ENCODE data around the gene PSORS1C1. TPM values are rescaled to one million over a fixed set of nuclear protein-coding genes. Genes with fewer than 3 reads are reported as not detected.
"Not testable (repeated sequence)": the region's sequence is repeated elsewhere in the genome, so short reads cannot be mapped to it uniquely, and the experiment has no call there.

PSORS1C1 gene
- polyA plus RNA-seq, 2 donors = 1.00 to 4.3 TPM

GRCh38 chr6:31162463-31163165 is 48.0 kb downstream of the PSORS1C1 start:
- peaks cover 6% of the 10 kb centered on the region in 2 donors for H3K4me1 ChIP-seq (ENCODE audit: control insufficient read depth in 2 of 2, insufficient read depth in 2 of 2, low read length in 1 of 2)
- H3K36me3 ChIP-seq (ENCODE audit: control insufficient read depth in 2 of 2, insufficient read depth in 2 of 2, low read length in 1 of 2) = peaks cover 0 to 1% of the 10 kb centered on the region in 2 donors
- 89 to 91% methylated on average over 13 of the region's 13 CpGs for WGBS, 2 donors
- H3K4me3 ChIP-seq (ENCODE audit: low read depth in 1 of 2, low read length in 2 of 2) = no peak overlapping the region
- H3K9me3 ChIP-seq (ENCODE audit: control insufficient read depth in 2 of 2, insufficient read depth in 1 of 2, low read depth in 1 of 2, low read length in 1 of 2) = no peaks in the 10 kb centered on the region
- H3K27me3 ChIP-seq (ENCODE audit: control insufficient read depth in 1 of 2, insufficient read depth in 2 of 2, low read length in 2 of 2) = no peaks in the 10 kb centered on the region
- H3K27ac ChIP-seq (ENCODE audit: low read depth in 2 of 2, low read length in 1 of 2) = no peak overlapping the region

- H3K27me3 ChIP-seq (ENCODE audit: control insufficient read depth in 1 of 2, insufficient read depth in 2 of 2, low read length in 2 of 2) = no peaks in the 10 kb centered on the region
- peaks cover 6% of the 10 kb centered on the region in 2 donors for H3K4me1 ChIP-seq (ENCODE audit: control insufficient read depth in 2 of 2, insufficient read depth in 2 of 2, low read length in 1 of 2)
- no peak overlapping the region for H3K27ac ChIP-seq (ENCODE audit: low read depth in 2 of 2, low read length in 1 of 2)
- no peak overlapping the region for H3K4me3 ChIP-seq (ENCODE audit: low read depth in 1 of 2, low read length in 2 of 2)
- H3K9me3 ChIP-seq (ENCODE audit: control insufficient read depth in 2 of 2, insufficient read depth in 1 of 2, low read depth in 1 of 2, low read length in 1 of 2) = no peaks in the 10 kb centered on the region
- H3K36me3 ChIP-seq (ENCODE audit: control insufficient read depth in 2 of 2, insufficient read depth in 2 of 2, low read length in 1 of 2) = peaks cover 0 to 1% of the 10 kb centered on the region in 2 donors
These were observed 49.3 kb downstream of the PSORS1C1 start for GRCh38 chr6:31163922-31164321.

GRCh38 chr6:31164475-31165063 is 50.0 kb downstream of the PSORS1C1 start:
- not testable (repeated sequence) for H3K27ac ChIP-seq (ENCODE audit: low read depth in 2 of 2, low read length in 1 of 2); H3K36me3 ChIP-seq (ENCODE audit: control insufficient read depth in 2 of 2, insufficient read depth in 2 of 2, low read length in 1 of 2); H3K4me3 ChIP-seq (ENCODE audit: low read depth in 1 of 2, low read length in 2 of 2); H3K4me1 ChIP-seq (ENCODE audit: control insufficient read depth in 2 of 2, insufficient read depth in 2 of 2, low read length in 1 of 2); H3K9me3 ChIP-seq (ENCODE audit: control insufficient read depth in 2 of 2, insufficient read depth in 1 of 2, low read depth in 1 of 2, low read length in 1 of 2); H3K27me3 ChIP-seq (ENCODE audit: control insufficient read depth in 1 of 2, insufficient read depth in 2 of 2, low read length in 2 of 2)
- WGBS, 2 donors = 88 to 92% methylated on average over 7 to 8 of the region's 9 CpGs

- not testable (repeated sequence) for H3K27me3 ChIP-seq (ENCODE audit: control insufficient read depth in 1 of 2, insufficient read depth in 2 of 2, low read length in 2 of 2); H3K4me1 ChIP-seq (ENCODE audit: control insufficient read depth in 2 of 2, insufficient read depth in 2 of 2, low read length in 1 of 2); H3K27ac ChIP-seq (ENCODE audit: low read depth in 2 of 2, low read length in 1 of 2); H3K4me3 ChIP-seq (ENCODE audit: low read depth in 1 of 2, low read length in 2 of 2); H3K9me3 ChIP-seq (ENCODE audit: control insufficient read depth in 2 of 2, insufficient read depth in 1 of 2, low read depth in 1 of 2, low read length in 1 of 2); H3K36me3 ChIP-seq (ENCODE audit: control insufficient read depth in 2 of 2, insufficient read depth in 2 of 2, low read length in 1 of 2)
- WGBS, 2 donors = 78 to 87% methylated on average over 16 to 17 of the region's 17 CpGs
These were observed 50.6 kb downstream of the PSORS1C1 start for GRCh38 chr6:31165064-31165832.

- WGBS, 2 donors = 72% methylated on average over 5 of the region's 5 CpGs
- Histone ChIP-seq H3K4me1 (ENCODE audit: control insufficient read depth in 2 of 2, insufficient read depth in 2 of 2, low read length in 1 of 2) (no peaks in the 10 kb centered on the region), H3K36me3 (ENCODE audit: control insufficient read depth in 2 of 2, insufficient read depth in 2 of 2, low read length in 1 of 2) (peaks cover 0 to 1% of the 10 kb centered on the region in 2 donors), H3K9me3 (ENCODE audit: control insufficient read depth in 2 of 2, insufficient read depth in 1 of 2, low read depth in 1 of 2, low read length in 1 of 2) (no peaks in the 10 kb centered on the region), H3K27me3 (ENCODE audit: control insufficient read depth in 1 of 2, insufficient read depth in 2 of 2, low read length in 2 of 2) (no peaks in the 10 kb centered on the region), H3K27ac (ENCODE audit: low read depth in 2 of 2, low read length in 1 of 2) (no peak overlapping the region), H3K4me3 (ENCODE audit: low read depth in 1 of 2, low read length in 2 of 2) (no peak overlapping the region)
These were observed 51.4 kb downstream of the PSORS1C1 start for GRCh38 chr6:31165986-31166385.

- H3K27me3 ChIP-seq (ENCODE audit: control insufficient read depth in 1 of 2, insufficient read depth in 2 of 2, low read length in 2 of 2) = no peaks in the 10 kb centered on the region
- no peaks in the 10 kb centered on the region for H3K4me1 ChIP-seq (ENCODE audit: control insufficient read depth in 2 of 2, insufficient read depth in 2 of 2, low read length in 1 of 2)
- 83 to 89% methylated on average over 3 of the region's 3 CpGs for WGBS, 2 donors
- H3K4me3 ChIP-seq (ENCODE audit: low read depth in 1 of 2, low read length in 2 of 2) = no peak overlapping the region
- H3K27ac ChIP-seq (ENCODE audit: low read depth in 2 of 2, low read length in 1 of 2) = no peak overlapping the region
- H3K9me3 ChIP-seq (ENCODE audit: control insufficient read depth in 2 of 2, insufficient read depth in 1 of 2, low read depth in 1 of 2, low read length in 1 of 2) = no peaks in the 10 kb centered on the region
- no peaks in the 10 kb centered on the region for H3K36me3 ChIP-seq (ENCODE audit: control insufficient read depth in 2 of 2, insufficient read depth in 2 of 2, low read length in 1 of 2)
These were observed 54.0 kb downstream of the PSORS1C1 start for GRCh38 chr6:31168606-31169005.

- Histone ChIP-seq H3K9me3 (ENCODE audit: control insufficient read depth in 2 of 2, insufficient read depth in 1 of 2, low read depth in 1 of 2, low read length in 1 of 2) (no peaks in the 10 kb centered on the region), H3K27me3 (ENCODE audit: control insufficient read depth in 1 of 2, insufficient read depth in 2 of 2, low read length in 2 of 2) (no peaks in the 10 kb centered on the region), H3K27ac (ENCODE audit: low read depth in 2 of 2, low read length in 1 of 2) (no peak overlapping the region), H3K36me3 (ENCODE audit: control insufficient read depth in 2 of 2, insufficient read depth in 2 of 2, low read length in 1 of 2) (peaks cover 0 to 1% of the 10 kb centered on the region in 2 donors), H3K4me3 (ENCODE audit: low read depth in 1 of 2, low read length in 2 of 2) (no peak overlapping the region), H3K4me1 (ENCODE audit: control insufficient read depth in 2 of 2, insufficient read depth in 2 of 2, low read length in 1 of 2) (no peaks in the 10 kb centered on the region)
- WGBS, 2 donors = 72 to 73% methylated on average over 10 of the region's 10 CpGs
These were observed 54.7 kb downstream of the PSORS1C1 start for GRCh38 chr6:31169123-31169857.

- H3K4me3 ChIP-seq (ENCODE audit: low read depth in 1 of 2, low read length in 2 of 2); H3K27ac ChIP-seq (ENCODE audit: low read depth in 2 of 2, low read length in 1 of 2); H3K4me1 ChIP-seq (ENCODE audit: control insufficient read depth in 2 of 2, insufficient read depth in 2 of 2, low read length in 1 of 2); H3K9me3 ChIP-seq (ENCODE audit: control insufficient read depth in 2 of 2, insufficient read depth in 1 of 2, low read depth in 1 of 2, low read length in 1 of 2); H3K27me3 ChIP-seq (ENCODE audit: control insufficient read depth in 1 of 2, insufficient read depth in 2 of 2, low read length in 2 of 2); H3K36me3 ChIP-seq (ENCODE audit: control insufficient read depth in 2 of 2, insufficient read depth in 2 of 2, low read length in 1 of 2): not testable (repeated sequence)
- 75 to 80% methylated on average over 15 to 23 of the region's 23 CpGs for WGBS, 2 donors
These were observed 55.4 kb downstream of the PSORS1C1 start for GRCh38 chr6:31169858-31170599.

- WGBS, 2 donors = 69 to 81% methylated on average over 9 of the region's 9 CpGs
- no peak within 1 kb of the TSS for H3K27ac ChIP-seq (ENCODE audit: low read depth in 2 of 2, low read length in 1 of 2)
- H3K9me3 ChIP-seq (ENCODE audit: control insufficient read depth in 2 of 2, insufficient read depth in 1 of 2, low read depth in 1 of 2, low read length in 1 of 2) = no peaks in the 10 kb centered on the region
- no peak within 1 kb of the TSS for H3K4me3 ChIP-seq (ENCODE audit: low read depth in 1 of 2, low read length in 2 of 2)
- H3K27me3 ChIP-seq (ENCODE audit: control insufficient read depth in 1 of 2, insufficient read depth in 2 of 2, low read length in 2 of 2) = no peaks in the 10 kb centered on the region
- H3K36me3 ChIP-seq (ENCODE audit: control insufficient read depth in 2 of 2, insufficient read depth in 2 of 2, low read length in 1 of 2) = peaks cover 0 to 5% of the 10 kb centered on the region in 2 donors
- H3K4me1 ChIP-seq (ENCODE audit: control insufficient read depth in 2 of 2, insufficient read depth in 2 of 2, low read length in 1 of 2) = no peaks in the 10 kb centered on the region
These were observed 55.9 kb downstream of the PSORS1C1 start, which contains the start of gene POU5F1 for GRCh38 chr6:31170600-31170881. POU5F1 (minus strand) TSS chr6:31170682; CDS start chr6:31170620, 62 bp downstream.

Measured in esophagus (tissue), 2 donors.